Duodenal mucosa (tissue), 2 donors: ENCODE data around the gene DCTN3.

Experiments
- H3K27ac ChIP-seq: one replicate; pipeline ENCODE4 v1.7.0; 2013; ENCODE audit warnings: low read depth, low read length
- H3K27me3 ChIP-seq, 2 donors: one replicate each; pipeline ENCODE4 v1.7.0; 2013; ENCODE audit warnings: low read length in 2 of 2, control low read depth in 1 of 2; ENCODE audit not compliant: insufficient read depth in 2 of 2, control insufficient read depth in 1 of 2
- H3K36me3 ChIP-seq, 2 donors: one replicate each; pipeline ENCODE4 v1.7.0; 2013; ENCODE audit warnings: low read length in 2 of 2, control low read depth in 1 of 2; ENCODE audit not compliant: insufficient read depth in 2 of 2, control insufficient read depth in 1 of 2
- H3K4me1 ChIP-seq, 2 donors: one replicate each; pipeline ENCODE4 v1.7.0; 2013; ENCODE audit warnings: low read length in 2 of 2, control low read depth in 1 of 2; ENCODE audit not compliant: insufficient read depth in 2 of 2, control insufficient read depth in 1 of 2
- H3K4me3 ChIP-seq, 2 donors: one replicate each; pipeline ENCODE4 v1.7.0; 2013; ENCODE audit warnings: low read length in 2 of 2, low read depth in 1 of 2
- H3K9ac ChIP-seq, 2 donors: one replicate each; pipeline ENCODE4 v1.7.0; 2013; ENCODE audit warnings: low read length in 2 of 2, low read depth in 1 of 2
- H3K9me3 ChIP-seq, 2 donors: one replicate each; pipeline ENCODE4 v1.7.0; 2013; ENCODE audit warnings: low read length in 2 of 2, control low read depth in 1 of 2; ENCODE audit not compliant: control insufficient read depth in 1 of 2

DCTN3 gene

GRCh38 chr9:34591248-34591916 lies 28.9 kb downstream of the DCTN3 start:
- H3K9ac ChIP-seq: peak overlapping the region in 1 of 2 donors; percentile 32
- H3K9me3 ChIP-seq: no peaks in the 10 kb centered on the region
- peak overlapping the region; percentile 50 to 66 for H3K4me3 ChIP-seq
- no peak overlapping the region for H3K27ac ChIP-seq
- peaks cover 49 to 55% of the 10 kb centered on the region in 2 donors for H3K27me3 ChIP-seq
- peaks cover 26 to 37% of the 10 kb centered on the region in 2 donors for H3K4me1 ChIP-seq
- H3K36me3 ChIP-seq: no peaks in the 10 kb centered on the region

- Histone ChIP-seq H3K27ac (no peak overlapping the region), H3K4me1 (peaks cover 26 to 37% of the 10 kb centered on the region in 2 donors), H3K9ac (peak overlapping the region in 1 of 2 donors; percentile 32), H3K9me3 (no peaks in the 10 kb centered on the region), H3K36me3 (no peaks in the 10 kb centered on the region), H3K4me3 (peak overlapping the region; percentile 50 to 66), H3K27me3 (peaks cover 56 to 63% of the 10 kb centered on the region in 2 donors)
Measured at GRCh38 chr9:34590381-34591247, 29.7 kb downstream of the DCTN3 start.

GRCh38 chr9:34589636-34590380 lies 30.5 kb downstream of the DCTN3 start, which contains the start of gene CNTFR:
TSS of gene CNTFR (minus strand) at chr9:34589724. CDS start at chr9:34568981, 20,743 bp downstream.
- H3K27me3 ChIP-seq: peaks cover 65 to 71% of the 10 kb centered on the region in 2 donors
- H3K27ac ChIP-seq: no peak within 1 kb of the TSS
- peak within 1 kb of the TSS; percentile 50 to 66 for H3K4me3 ChIP-seq
- H3K9ac ChIP-seq: no peak within 1 kb of the TSS
- no peaks in the 10 kb centered on the region for H3K36me3 ChIP-seq
- H3K4me1 ChIP-seq: peaks cover 26 to 37% of the 10 kb centered on the region in 2 donors
- H3K9me3 ChIP-seq: no peaks in the 10 kb centered on the region

GRCh38 chr9:34588671-34589635 lies 31.3 kb downstream of the DCTN3 start:
- Histone ChIP-seq H3K9ac (no peak overlapping the region), H3K4me3 (peak overlapping the region; percentile 27 to 40), H3K4me1 (peaks cover 26 to 37% of the 10 kb centered on the region in 2 donors), H3K27ac (no peak overlapping the region), H3K27me3 (peaks cover 70 to 78% of the 10 kb centered on the region in 2 donors), H3K9me3 (no peaks in the 10 kb centered on the region), H3K36me3 (no peaks in the 10 kb centered on the region)

- Histone ChIP-seq H3K27me3 (peaks cover 58 to 77% of the 10 kb centered on the region in 2 donors), H3K36me3 (no peaks in the 10 kb centered on the region), H3K9me3 (no peaks in the 10 kb centered on the region), H3K4me1 (peaks cover 24 to 33% of the 10 kb centered on the region in 2 donors), H3K27ac (no peak overlapping the region), H3K9ac (no peak overlapping the region), H3K4me3 (no peak overlapping the region)
Measured at GRCh38 chr9:34587271-34587670, 33.0 kb downstream of the DCTN3 start.

- Histone ChIP-seq H3K9me3 (no peaks in the 10 kb centered on the region), H3K27me3 (peaks cover 57 to 80% of the 10 kb centered on the region in 2 donors), H3K27ac (no peak overlapping the region), H3K9ac (no peak overlapping the region), H3K4me3 (no peak overlapping the region), H3K36me3 (no peaks in the 10 kb centered on the region), H3K4me1 (peaks cover 19 to 28% of the 10 kb centered on the region in 2 donors)
Measured at GRCh38 chr9:34585946-34586669, 34.2 kb downstream of the DCTN3 start.

- peaks cover 10 to 19% of the 10 kb centered on the region in 2 donors for H3K4me1 ChIP-seq
Measured at GRCh38 chr9:34584970-34585369, 35.3 kb downstream of the DCTN3 start.

GRCh38 chr9:34582787-34583186 lies 37.5 kb downstream of the DCTN3 start:
- Histone ChIP-seq H3K36me3 (no peaks in the 10 kb centered on the region), H3K4me3 (no peak overlapping the region), H3K9me3 (no peaks in the 10 kb centered on the region), H3K27ac (no peak overlapping the region), H3K9ac (no peak overlapping the region), H3K4me1 (peaks cover 13 to 14% of the 10 kb centered on the region in 2 donors), H3K27me3 (peaks cover 56 to 92% of the 10 kb centered on the region in 2 donors)

More at GRCh38 chr9:34584970-34585369, 35.3 kb downstream of the DCTN3 start:
- H3K36me3 ChIP-seq: no peaks in the 10 kb centered on the region
- H3K9me3 ChIP-seq: no peaks in the 10 kb centered on the region
- H3K9ac ChIP-seq: no peak overlapping the region
- H3K27me3 ChIP-seq: peaks cover 58 to 87% of the 10 kb centered on the region in 2 donors
- no peak overlapping the region for H3K27ac ChIP-seq
- H3K4me3 ChIP-seq: no peak overlapping the region
